Measurements from ENCODE around the gene FAM53B.

DNA sequence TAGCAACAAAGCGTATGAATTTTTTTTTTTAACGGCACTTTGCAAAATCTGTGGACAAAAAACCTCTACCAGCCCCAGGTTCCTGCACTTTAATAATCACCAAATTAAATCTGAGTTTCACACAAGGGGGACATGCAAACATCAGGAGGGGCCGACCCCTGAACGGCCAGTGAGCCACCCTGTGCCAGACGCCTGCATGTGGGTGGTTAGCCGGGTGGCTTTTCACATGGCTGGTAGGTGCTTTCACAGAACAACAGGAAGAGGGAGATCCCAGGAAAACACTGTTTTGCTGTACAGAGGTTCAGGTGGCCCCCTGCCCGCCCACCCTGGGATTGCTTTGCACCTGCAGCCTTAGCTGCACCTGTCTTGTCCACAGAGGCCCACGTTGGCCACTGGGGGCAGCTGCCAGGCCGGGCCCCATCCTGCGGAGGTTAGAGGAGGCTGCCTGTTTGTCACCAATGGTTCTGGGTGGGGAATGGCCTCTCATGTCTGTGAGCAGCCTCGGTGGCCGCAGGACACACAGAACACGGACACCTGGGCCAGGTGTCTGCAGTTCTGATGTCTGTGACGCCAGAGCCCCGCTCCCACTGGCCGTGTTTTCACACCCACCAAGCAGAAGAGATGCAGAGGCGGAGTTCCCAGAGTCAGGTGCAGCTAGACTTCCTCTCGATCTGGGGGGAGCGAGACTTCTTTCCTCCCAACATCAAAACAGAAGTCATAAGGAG lies 107.7 kb downstream of the FAM53B start:
- TF ChIP-seq POLR2A (IDR thresholded peaks at IDR 0.05) (no peak), EP300 (IDR thresholded peaks at IDR 0.05) (no peak)
- TF ChIP-seq, protein P1, sequence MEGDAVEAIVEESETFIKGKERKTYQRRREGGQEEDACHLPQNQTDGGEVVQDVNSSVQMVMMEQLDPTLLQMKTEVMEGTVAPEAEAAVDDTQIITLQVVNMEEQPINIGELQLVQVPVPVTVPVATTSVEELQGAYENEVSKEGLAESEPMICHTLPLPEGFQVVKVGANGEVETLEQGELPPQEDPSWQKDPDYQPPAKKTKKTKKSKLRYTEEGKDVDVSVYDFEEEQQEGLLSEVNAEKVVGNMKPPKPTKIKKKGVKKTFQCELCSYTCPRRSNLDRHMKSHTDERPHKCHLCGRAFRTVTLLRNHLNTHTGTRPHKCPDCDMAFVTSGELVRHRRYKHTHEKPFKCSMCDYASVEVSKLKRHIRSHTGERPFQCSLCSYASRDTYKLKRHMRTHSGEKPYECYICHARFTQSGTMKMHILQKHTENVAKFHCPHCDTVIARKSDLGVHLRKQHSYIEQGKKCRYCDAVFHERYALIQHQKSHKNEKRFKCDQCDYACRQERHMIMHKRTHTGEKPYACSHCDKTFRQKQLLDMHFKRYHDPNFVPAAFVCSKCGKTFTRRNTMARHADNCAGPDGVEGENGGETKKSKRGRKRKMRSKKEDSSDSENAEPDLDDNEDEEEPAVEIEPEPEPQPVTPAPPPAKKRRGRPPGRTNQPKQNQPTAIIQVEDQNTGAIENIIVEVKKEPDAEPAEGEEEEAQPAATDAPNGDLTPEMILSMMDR (IDR thresholded peaks at IDR 0.05): no peak
